HG03159 (cell line): ENCODE measurements around the gene HPSE2.
A peak's percentile ranks its signal among the peaks of the same experiment; 100 is the strongest.

ENCODE experiments used
- ATAC-seq: cut with Tn5 transposase; IDR thresholded peaks from one replicate; pipeline ENCODE4 v1.9.1; 2021; ENCODE audit warnings: mild to moderate bottlenecking, moderate library complexity; ENCODE audit not compliant: unreplicated experiment

The HPSE2 gene

DNA sequence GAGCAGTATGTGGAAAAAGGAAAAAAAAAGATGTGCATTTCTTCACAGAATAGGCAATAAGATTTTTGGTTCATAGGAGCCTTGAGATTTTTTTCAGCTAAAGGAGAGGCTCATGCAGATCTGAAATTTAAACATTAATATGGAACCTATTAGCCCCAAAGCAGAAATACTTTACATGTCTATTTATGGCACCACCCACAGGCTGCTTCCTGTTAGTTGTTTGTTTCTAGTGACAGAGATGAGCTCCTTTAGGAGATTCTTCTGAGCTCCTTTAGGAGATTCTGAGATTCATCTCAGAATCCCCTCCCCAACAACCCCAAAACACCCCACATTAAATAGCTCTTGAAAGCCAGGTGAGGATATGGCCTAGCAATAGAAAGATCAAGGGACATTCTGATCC, 761.0 kb downstream of the HPSE2 start:
- ATAC-seq, result no peak

DNA sequence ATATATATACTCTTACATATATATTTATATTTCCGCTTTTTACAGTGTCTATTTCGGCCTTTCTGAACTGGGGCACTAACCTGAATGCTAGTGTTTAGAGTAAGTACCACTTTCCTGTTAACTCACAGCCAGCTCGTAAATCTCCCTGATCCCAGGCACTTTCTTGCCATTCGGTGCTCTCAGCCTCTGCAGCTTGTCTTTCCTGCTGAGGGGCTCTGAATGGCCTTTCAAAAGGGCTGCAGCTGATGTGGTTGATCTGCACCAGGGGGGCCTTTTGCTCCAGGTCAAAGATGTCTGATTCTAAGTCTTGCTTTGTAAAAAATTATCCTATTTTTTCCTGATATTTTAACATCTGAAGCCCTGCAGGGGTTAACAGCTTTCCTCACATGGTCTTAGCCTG, 763.5 kb downstream of the HPSE2 start:
- ATAC-seq, result no peak

DNA sequence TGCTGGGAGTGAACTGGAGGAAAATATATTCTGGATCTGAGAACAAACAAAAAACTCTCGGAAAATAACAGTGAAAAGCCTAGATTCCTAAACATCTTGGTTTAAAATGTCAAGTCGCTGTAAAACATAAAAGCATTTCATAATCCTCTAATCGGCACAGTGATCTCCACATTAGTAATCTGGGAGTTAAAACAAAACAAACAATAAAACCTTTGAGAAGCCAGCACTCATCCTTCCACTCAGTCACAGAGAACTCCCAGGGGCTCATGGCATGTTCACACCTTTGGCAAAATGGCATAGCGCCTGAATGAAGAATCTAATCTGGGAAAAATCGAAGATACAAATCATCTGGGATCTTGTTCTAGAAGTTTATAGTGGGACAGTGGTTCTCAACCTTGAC, 764.8 kb downstream of the HPSE2 start:
- no peak for ATAC-seq

DNA sequence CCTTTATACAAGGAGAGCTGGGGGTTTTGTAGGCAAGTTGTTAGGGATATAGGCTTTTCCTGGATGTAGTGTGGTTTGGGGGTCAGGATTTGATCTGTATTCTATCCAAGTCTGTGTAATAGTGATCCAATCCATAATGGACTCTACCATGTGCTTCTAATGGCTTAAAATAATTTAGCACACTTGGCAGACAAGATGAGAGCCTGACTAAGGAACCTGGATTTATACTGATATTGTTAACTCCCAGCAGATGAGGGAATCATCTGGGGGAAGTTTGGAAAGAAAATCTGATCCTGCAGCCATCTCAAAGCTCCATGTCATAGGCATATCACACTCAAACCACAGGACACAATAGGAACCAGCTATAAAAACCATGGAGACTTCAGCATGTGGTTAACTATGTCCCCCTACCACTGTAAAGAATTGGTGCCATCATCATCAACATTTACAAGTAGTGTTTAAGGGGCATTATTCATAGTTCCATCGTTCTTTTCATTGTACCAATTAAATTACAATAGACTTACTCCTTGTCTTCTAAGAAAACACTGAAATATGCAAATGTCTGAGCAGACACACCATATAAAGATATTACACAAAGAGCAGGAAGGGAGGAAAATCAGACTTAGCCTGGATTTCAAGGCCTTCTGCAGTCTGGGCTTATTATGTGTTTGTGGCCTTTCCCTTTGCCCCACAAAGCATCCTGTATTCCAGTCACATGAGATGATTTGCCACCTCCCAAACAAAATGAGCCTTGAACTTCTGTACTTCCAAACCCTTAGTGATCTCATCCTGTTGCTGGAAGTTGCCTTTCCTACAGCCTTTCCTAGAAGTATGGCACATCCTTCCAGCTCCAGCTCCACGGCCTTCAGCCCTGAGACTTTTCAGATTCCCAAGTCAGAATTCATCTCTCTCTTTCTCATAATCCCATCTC, 766.4 kb downstream of the HPSE2 start:
- no peak for ATAC-seq

- ATAC-seq, result peak; percentile 90
Observed at GRCh38 chr10:98467506-98468318, 767.9 kb downstream of the HPSE2 start.

DNA sequence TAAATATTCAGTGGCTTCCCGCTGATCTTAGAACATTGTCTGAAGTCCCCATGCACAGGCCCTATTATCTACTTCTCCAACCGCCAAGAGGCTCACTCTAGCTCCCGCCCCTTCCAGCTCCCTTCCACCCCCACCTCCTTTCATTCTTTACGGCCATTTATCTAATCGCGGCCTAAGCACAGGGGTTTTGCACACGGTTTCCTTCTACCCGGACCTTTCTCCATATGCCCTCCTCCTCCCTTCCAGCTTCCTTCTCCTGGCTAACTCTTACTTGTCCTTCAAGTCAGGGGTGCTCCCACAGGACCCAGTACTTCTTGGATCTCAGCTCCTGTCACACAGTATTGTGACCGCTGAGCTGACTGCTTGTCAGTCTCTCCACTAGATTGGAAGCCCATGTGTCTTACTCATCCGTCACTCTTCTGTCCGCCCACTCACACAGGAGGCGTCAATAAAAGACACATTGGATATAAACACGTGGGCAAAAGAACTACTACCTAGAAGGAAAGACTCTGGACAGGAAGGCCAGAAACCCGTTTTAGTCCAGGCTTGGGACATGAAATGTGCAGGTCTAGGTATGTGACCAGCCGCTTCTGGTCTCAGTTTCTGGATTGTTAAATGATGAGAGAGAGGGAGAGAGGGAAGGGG, 768.7 kb downstream of the HPSE2 start:
- ATAC-seq, result no peak

GRCh38 chr10:98465866-98466265, 769.8 kb downstream of the HPSE2 start:
- no peak for ATAC-seq

- no peak for ATAC-seq
Observed at GRCh38 chr10:98463976-98464754, 771.5 kb downstream of the HPSE2 start.

DNA sequence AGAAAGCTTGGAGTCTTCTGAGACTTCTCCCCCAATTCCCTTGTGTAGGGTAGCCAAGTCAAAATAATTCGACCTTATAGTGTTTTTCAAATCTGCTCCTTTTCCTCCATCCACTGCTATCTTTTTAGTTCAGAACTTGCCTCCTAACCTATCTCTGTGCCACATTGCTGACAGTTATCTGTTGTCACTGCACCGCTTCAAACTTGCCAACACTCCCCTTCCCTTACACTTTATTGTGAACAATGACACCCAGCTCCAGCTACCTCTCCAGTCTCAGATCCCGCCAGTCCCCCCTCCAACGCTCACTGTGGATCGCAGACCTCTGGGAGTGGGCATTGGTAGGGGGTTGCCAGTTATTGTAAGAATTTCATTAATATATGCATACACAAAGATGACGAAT, 772.6 kb downstream of the HPSE2 start:
- no peak for ATAC-seq

GRCh38 chr10:98461500-98461842, 774.2 kb downstream of the HPSE2 start:
- no peak for ATAC-seq

- no peak for ATAC-seq
Observed at GRCh38 chr10:98460837-98461499, 774.7 kb downstream of the HPSE2 start.

- no peak for ATAC-seq
Observed at GRCh38 chr10:98458809-98459784, 776.6 kb downstream of the HPSE2 start.

DNA sequence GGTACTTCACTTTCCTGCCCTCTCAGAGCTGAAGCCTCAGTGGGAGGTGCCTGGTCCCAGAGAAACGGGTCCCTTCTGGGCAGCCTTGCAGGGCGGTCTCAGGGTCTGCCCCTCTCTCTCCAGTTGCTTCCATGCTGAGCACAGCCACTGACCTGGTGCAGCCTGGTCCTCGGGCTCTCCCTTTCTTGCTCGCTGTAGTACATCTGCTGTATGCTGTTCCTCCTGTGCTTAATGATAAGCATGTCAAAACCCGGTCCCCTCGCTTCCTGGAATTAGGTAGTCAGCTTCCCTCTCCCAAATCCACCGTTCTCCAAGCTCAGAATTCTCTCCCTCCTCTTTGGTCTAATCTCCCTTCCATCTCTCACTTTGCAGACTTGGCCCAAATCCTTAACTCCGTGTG, 777.9 kb downstream of the HPSE2 start:
- ATAC-seq, result no peak

DNA sequence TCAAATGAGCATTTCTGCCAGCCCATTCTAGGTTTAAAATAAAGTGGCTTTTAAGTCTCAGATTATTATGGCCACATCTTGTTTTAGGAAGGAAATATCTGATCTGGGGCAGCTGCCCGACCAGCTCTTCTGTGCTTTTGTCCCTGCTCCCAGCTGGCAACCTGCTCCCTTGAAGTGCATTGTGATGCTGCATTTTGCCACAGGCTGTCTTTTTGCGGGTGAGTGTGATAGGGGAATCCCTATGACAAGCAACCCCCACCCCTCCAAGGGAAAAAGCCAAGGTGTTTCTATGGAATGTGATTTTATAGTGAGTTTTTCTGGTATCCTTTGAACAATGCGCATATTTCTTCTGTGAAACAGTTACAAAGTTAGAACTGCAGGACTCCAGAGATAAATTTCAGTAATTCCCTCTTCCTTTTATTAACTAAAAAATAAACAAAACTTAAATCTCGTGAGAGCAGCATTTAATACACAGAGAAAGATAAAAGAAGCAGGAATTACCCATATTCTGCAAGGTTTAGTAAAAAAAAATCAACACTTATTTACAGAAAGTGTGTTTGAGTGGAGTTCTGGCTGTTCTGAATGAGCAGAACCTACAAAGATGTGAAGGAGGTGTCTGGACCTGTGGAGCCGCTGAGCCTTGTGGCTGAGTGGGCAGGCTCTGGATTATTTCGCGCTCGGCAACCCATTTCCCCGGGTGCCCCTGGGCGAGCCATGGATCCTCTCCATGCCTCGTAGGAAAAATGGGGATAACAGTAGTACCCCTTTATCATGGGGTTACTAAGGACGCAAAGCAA, 778.8 kb downstream of the HPSE2 start:
- ATAC-seq, result no peak

DNA sequence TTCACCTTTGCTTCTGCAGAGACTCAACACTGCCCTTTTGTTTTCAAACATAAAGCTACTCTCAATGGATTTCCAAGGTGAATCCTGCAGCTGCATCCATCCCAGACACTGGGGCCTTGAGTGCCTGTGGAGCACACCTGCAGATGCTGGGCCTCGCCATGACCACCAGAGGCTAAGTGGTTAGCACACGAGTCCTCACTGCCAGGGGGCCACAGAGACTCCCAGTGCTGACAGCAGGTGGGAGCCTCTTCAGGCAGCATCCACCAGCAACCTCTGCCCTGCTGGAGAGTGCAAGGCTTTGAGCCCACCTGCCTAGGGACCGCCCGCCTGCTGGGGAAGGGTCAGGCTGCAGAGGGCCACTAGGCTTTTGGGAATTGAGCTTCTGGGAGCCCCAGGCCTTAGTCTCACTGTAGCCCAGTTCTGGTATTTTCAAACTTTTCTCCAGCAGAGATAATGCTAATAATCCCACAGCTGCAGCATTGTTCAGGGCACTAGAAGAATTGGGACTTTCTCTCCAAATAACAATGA, 779.5 kb downstream of the HPSE2 start:
- no peak for ATAC-seq

GRCh38 chr10:98453729-98454128, 781.9 kb downstream of the HPSE2 start:
- ATAC-seq, result no peak

GRCh38 chr10:98450618-98451017, 785.0 kb downstream of the HPSE2 start:
- no peak for ATAC-seq

DNA sequence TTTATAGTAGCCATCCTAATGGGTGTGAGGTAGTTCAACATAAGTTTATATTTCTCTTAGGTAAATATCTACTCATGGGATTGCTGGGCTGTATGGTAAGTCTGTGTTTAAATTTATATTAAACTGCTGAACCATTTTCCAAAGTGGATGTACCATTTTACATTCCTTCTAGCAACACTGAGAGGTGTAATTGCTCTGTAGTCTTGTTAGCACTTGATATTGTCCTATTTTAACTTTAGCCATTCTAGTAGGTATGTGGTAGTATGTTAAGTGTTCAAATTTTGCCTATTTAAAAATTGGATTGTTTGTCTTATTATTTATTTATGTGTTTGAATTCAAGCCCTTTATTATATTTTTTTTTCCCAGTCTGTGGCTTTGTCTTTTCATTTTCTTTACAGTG, 786.4 kb downstream of the HPSE2 start:
- no peak for ATAC-seq
